Activated T-cell treated with anti-CD3 and anti-CD28 coated beads, Interleukin-2, amount 50 U/mL, for 4 hours (primary cell): Measurements from ENCODE around the gene RYR1. TPM values are rescaled to one million over a fixed set of nuclear protein-coding genes. Genes with fewer than 3 reads are reported as not detected.

Experiments
- ATAC-seq, 2 donors: fragments of 200-7000 bp; cut with Tn5 transposase; one replicate each; pipeline ENCODE4 v1.10.0; 2021
- DNase-seq: peaks from one replicate; pipeline ENCODE4 v3.0.0-alpha.2; 2020
- H3K27me3 Mint-ChIP-seq: one replicate; pipeline ENCODE4 v1.8.0; 2021; ENCODE audit warnings: low read depth, mixed read lengths
- H3K36me3 Mint-ChIP-seq: one replicate; pipeline ENCODE4 v1.8.0; 2022; ENCODE audit warnings: mixed read lengths; ENCODE audit not compliant: insufficient read depth
- H3K4me1 Mint-ChIP-seq: one replicate; pipeline ENCODE4 v1.8.0; 2021; ENCODE audit warnings: low read depth, mixed read lengths
- H3K4me3 Mint-ChIP-seq: one replicate; pipeline ENCODE4 v1.8.0; 2021; ENCODE audit warnings: mild to moderate bottlenecking, moderate library complexity, mixed read lengths
- H3K9me3 Mint-ChIP-seq: one replicate; pipeline ENCODE4 v1.8.0; 2021; ENCODE audit warnings: mixed read lengths
- total RNA-seq, 3 donors: library from RNA; stranded (reverse); gene quantifications; one replicate each; pipeline ENCODE4 v1.2.1, GENCODE V29; 2021

Gene RYR1
- 1 to 10 TPM; 2.3 to 3.9 (median 3.2) TPM for total RNA-seq

- Mint-ChIP-seq H3K4me3 (peak within 1 kb of the TSS; percentile 58), H3K9me3 (no peaks in the 10 kb centered on the region), H3K27me3 (peaks cover 30% of the 10 kb centered on the region), H3K36me3 (no peaks in the 10 kb centered on the region), H3K4me1 (peaks cover 18% of the 10 kb centered on the region)
- peak; percentile 30 for DNase-seq
- peak; percentile 77 to 81 for ATAC-seq
These were observed at the start of gene RYR1 for GRCh38 chr19:38433268-38433733. TSS of gene RYR1 (plus strand) at chr19:38433691. CDS start at chr19:38433830, 139 bp downstream.

GRCh38 chr19:38383743-38384142 is 49.7 kb upstream of the RYR1 start:
- Mint-ChIP-seq H3K36me3 (peaks cover 49% of the 10 kb centered on the region), H3K27me3 (peaks cover 10% of the 10 kb centered on the region), H3K9me3 (no peaks in the 10 kb centered on the region), H3K4me3 (no peak overlapping the region), H3K4me1 (peaks cover 12% of the 10 kb centered on the region)
- DNase-seq, result no peak
- no peak for ATAC-seq

- ATAC-seq (no peak), DNase-seq (no peak)
- Mint-ChIP-seq H3K4me1 (peaks cover 15% of the 10 kb centered on the region), H3K9me3 (no peaks in the 10 kb centered on the region), H3K4me3 (no peak overlapping the region), H3K27me3 (peaks cover 10% of the 10 kb centered on the region), H3K36me3 (peaks cover 43% of the 10 kb centered on the region)
These were observed 49.1 kb upstream of the RYR1 start for GRCh38 chr19:38384209-38385027.

DNA sequence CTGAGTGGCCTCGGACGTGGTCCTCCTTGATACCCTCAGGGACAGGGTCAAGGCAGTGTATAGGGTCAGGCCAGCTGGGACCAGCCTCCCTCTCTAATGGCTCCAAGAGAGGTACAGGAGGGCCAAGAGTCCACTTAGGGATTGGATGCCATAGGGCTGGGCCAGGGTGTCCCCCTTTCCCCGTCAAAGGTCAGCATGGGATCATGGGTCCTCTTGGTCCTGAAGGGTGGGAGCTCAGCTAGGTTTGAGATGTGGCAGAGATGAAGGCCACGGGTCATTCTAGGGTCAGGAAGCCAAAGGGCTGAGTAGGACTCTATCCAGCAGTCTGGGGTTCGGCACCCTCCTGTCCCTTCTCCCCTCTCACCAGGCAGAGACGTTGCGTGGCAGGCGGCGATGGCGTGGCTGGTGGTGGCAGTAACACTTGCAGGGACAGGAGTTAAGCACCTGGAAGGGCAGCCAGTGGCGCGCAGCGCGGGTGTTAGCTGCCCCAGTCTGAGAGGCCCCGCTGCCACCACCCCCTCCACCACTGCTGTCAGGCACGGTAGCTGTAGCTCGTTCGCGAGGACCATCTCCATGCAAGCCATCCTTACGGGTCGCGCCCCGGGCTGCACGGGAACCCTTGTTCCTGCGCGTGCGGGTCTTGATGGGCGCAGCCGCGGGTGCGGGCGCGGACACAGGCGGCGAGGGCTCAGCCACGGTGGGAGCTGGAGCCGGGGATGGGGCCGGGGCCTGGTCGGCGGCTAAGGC is 48.3 kb upstream of the RYR1 start:
- H3K9me3 Mint-ChIP-seq, result no peaks in the 10 kb centered on the region
- DNase-seq (no peak), ATAC-seq (no peak)
- peaks cover 36% of the 10 kb centered on the region for H3K36me3 Mint-ChIP-seq
- peaks cover 12% of the 10 kb centered on the region for H3K27me3 Mint-ChIP-seq
- no peak overlapping the region for H3K4me3 Mint-ChIP-seq
- H3K4me1 Mint-ChIP-seq, result peaks cover 20% of the 10 kb centered on the region

- Mint-ChIP-seq H3K36me3 (peaks cover 34% of the 10 kb centered on the region), H3K27me3 (peaks cover 12% of the 10 kb centered on the region), H3K9me3 (no peaks in the 10 kb centered on the region), H3K4me3 (no peak overlapping the region), H3K4me1 (peaks cover 20% of the 10 kb centered on the region)
- ATAC-seq, result no peak
- DNase-seq, result no peak
These were observed 47.7 kb upstream of the RYR1 start for GRCh38 chr19:38385804-38386257.

GRCh38 chr19:38386300-38386970 is 47.1 kb upstream of the RYR1 start:
- peak overlapping the region; percentile 13 for H3K4me3 Mint-ChIP-seq
- peaks cover 12% of the 10 kb centered on the region for H3K27me3 Mint-ChIP-seq
- ATAC-seq (no peak), DNase-seq (no peak)
- peaks cover 20% of the 10 kb centered on the region for H3K4me1 Mint-ChIP-seq
- no peaks in the 10 kb centered on the region for H3K9me3 Mint-ChIP-seq
- H3K36me3 Mint-ChIP-seq, result peaks cover 28% of the 10 kb centered on the region

DNA sequence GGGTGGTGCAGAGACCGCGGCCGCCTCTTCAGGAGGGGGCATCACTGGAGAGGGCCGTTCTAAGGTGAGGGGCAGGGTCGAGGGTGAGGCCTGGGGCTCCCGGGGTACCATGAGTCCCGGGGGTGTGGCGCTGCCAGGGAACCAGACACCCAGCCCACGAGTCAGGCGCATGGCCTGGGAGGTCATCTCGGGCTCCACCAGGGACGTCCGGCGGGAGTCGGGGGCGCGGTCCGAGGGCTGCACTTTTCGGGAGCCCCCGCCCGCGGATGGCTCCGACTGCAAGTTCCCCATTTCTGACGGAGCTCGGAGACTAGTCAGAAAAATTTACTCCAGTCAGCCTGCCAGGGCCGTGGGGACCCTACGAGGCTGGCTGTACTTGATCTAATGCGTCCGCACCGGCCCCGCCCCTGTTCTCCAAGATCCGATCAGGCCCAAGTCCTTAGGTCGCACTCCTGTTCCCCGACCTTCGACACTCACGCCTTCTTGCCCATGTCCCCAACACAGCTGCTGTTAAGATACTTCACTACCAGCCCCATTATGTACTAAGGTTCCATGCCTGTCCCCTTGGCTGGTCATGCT is 46.4 kb upstream of the RYR1 start:
- peaks cover 12% of the 10 kb centered on the region for H3K27me3 Mint-ChIP-seq
- no peak for DNase-seq
- peaks cover 22% of the 10 kb centered on the region for H3K36me3 Mint-ChIP-seq
- peak overlapping the region; percentile 68 for H3K4me3 Mint-ChIP-seq
- peaks cover 20% of the 10 kb centered on the region for H3K4me1 Mint-ChIP-seq
- no peaks in the 10 kb centered on the region for H3K9me3 Mint-ChIP-seq
- ATAC-seq, result no peak

GRCh38 chr19:38387550-38388348 is 45.7 kb upstream of the RYR1 start, which contains the start of gene GGN:
TSS of gene GGN (minus strand) at chr19:38388034. CDS start at chr19:38387261, 773 bp downstream.
- no peaks in the 10 kb centered on the region for H3K9me3 Mint-ChIP-seq
- peak; percentile 70 for DNase-seq
- H3K4me1 Mint-ChIP-seq, result peaks cover 22% of the 10 kb centered on the region
- peak; percentile 72 to 77 for ATAC-seq
- peak within 1 kb of the TSS; percentile 82 for H3K4me3 Mint-ChIP-seq
- peaks cover 10% of the 10 kb centered on the region for H3K27me3 Mint-ChIP-seq
- H3K36me3 Mint-ChIP-seq, result peaks cover 18% of the 10 kb centered on the region

GRCh38 chr19:38388349-38389100 is 45.0 kb upstream of the RYR1 start, which contains the start of gene SPRED3:
TSS of gene SPRED3 (plus strand) at chr19:38388697. CDS start at chr19:38390303, 1,606 bp downstream.
- ATAC-seq (peak; percentile 2 to 3), DNase-seq (no peak)
- H3K36me3 Mint-ChIP-seq, result peaks cover 10% of the 10 kb centered on the region

DNA sequence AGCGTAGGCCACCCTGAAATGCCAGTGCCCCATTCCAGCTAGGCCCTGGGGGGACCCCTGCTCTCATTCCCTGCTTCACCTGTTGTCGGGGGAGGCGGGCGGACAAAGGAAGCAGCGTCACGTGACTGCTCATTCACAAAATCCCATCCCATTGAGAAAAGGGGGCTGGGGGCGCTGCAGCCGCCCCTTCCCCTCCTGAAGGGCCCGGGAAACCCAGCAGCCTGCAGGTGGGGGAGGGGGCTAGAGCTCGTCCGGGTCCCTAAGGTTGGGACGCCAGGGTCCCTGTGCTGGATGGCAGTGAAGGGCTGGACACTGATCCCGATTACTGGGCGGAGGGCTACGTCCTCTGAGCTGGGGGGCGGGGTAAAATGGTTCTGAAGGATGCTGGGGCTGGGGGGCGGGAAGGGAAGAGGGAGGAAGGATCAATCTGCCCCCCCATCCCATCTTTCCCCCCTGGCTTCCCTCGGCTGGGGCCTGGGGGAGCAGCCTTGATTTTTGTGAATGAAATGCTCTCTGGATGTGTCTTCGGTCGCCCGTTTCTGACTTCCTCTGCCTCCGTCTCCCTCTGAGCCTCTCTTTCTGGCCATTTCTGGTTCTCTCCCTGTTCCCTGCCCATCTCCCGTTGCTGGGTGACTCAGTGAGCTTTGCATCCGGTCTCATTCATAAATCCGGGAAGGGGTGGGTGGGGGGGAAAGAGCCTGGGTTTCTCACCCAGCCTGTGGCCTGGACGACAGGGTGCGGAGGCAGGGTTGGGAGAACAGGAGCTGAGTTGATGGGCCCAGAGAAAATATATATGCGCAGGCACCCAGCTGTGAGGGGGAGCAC is 44.2 kb upstream of the RYR1 start:
- H3K4me1 Mint-ChIP-seq, result peaks cover 30% of the 10 kb centered on the region
- ATAC-seq (no peak), DNase-seq (no peak)
- peak overlapping the region; percentile 51 for H3K4me3 Mint-ChIP-seq
- peaks cover 5% of the 10 kb centered on the region for H3K36me3 Mint-ChIP-seq
- no peaks in the 10 kb centered on the region for H3K9me3 Mint-ChIP-seq
- H3K27me3 Mint-ChIP-seq, result peaks cover 14% of the 10 kb centered on the region

More at GRCh38 chr19:38388349-38389100, 45.0 kb upstream of the RYR1 start, which contains the start of gene SPRED3:
- no peaks in the 10 kb centered on the region for H3K9me3 Mint-ChIP-seq
- peaks cover 24% of the 10 kb centered on the region for H3K4me1 Mint-ChIP-seq
- peaks cover 10% of the 10 kb centered on the region for H3K27me3 Mint-ChIP-seq
- peak within 1 kb of the TSS; percentile 82 for H3K4me3 Mint-ChIP-seq

DNA sequence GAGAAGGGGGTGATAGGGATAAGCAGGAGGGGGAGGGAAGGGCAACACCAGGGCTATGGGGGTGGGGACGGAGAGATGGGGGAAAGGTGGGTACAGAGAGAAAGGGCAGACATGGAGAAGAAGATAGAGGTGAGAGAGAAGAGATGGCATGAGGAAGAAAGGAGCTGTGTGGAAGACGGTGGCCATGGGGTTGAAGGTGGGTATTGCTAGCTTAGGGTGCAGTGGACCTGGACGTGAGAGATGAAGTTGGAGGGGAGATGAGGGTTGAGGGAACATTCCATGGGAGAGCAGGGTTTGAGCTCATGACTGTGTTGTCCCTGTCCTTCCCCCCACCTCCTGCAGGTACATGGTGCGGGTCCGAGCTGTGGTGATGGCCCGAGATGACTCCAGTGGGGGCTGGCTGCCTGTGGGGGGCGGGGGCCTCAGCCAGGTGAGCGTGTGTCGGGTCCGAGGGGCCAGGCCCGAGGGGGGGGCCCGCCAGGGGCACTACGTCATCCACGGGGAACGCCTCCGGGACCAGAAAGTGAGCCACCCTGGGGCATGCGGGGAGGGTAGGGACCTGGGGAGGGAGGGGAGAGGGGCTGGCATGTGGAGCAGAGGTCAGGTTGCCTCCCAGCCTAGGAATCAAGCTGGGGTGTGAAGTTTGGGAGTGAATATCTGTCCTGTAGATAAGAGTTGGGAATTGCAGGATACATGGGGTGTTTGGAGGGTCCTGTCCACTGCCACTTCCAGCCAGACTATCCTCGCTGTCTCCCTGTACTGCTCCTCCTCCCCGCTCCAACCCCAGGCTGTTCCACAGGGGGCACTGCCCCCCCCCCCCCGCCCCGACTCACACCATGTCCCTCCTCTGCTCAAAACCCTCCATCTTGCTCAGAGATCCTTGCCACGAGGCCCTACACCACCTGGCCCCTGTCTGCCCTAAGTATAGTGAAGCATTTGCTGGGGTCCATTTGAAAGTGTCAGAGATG is 43.2 kb upstream of the RYR1 start:
- H3K9me3 Mint-ChIP-seq, result no peaks in the 10 kb centered on the region
- DNase-seq (no peak), ATAC-seq (no peak)
- peaks cover 14% of the 10 kb centered on the region for H3K27me3 Mint-ChIP-seq
- peak overlapping the region; percentile 53 for H3K4me3 Mint-ChIP-seq
- H3K4me1 Mint-ChIP-seq, result peaks cover 35% of the 10 kb centered on the region
- no peaks in the 10 kb centered on the region for H3K36me3 Mint-ChIP-seq
